Mesothelial cell of epicardium (in vitro differentiated cells): ENCODE results near the gene CSK. TPM values are rescaled to one million over a fixed set of nuclear protein-coding genes. Genes with fewer than 3 reads are reported as not detected.
A peak's percentile ranks its signal among the peaks of the same experiment; 100 is the strongest.

Experiments
- DNase-seq, 2 experiments: peaks; one replicate each; pipeline ENCODE4 v3.0.0; 2021; ENCODE audit warnings: low spot score in 2 of 2; ENCODE audit not compliant: unreplicated experiment in 2 of 2
- H3K27ac Mint-ChIP-seq: 2 replicates; pipeline ENCODE4 v1.8.0; 2021; ENCODE audit warnings: mixed read lengths
- H3K27me3 Mint-ChIP-seq: 2 replicates; pipeline ENCODE4 v1.8.0; 2021; ENCODE audit warnings: low read depth, mixed read lengths
- H3K36me3 Mint-ChIP-seq: 2 replicates; pipeline ENCODE4 v1.8.0; 2021; ENCODE audit warnings: mixed read lengths
- H3K4me1 Mint-ChIP-seq: 2 replicates; pipeline ENCODE4 v1.8.0; 2021; ENCODE audit warnings: mixed read lengths
- H3K4me3 Mint-ChIP-seq: 2 replicates; pipeline ENCODE4 v1.8.0; 2021; ENCODE audit warnings: mild to moderate bottlenecking, moderate library complexity, mixed read lengths
- H3K9me3 Mint-ChIP-seq: 2 replicates; pipeline ENCODE4 v1.8.0; 2021; ENCODE audit warnings: mixed read lengths
- total RNA-seq: library from RNA; stranded (reverse); gene quantifications from 3 replicates; pipeline ENCODE4 v1.2.1, GENCODE V29; 2021
- TF ChIP-seq, protein P1 (sequence below): fragments of 200-600 bp; sonication (generic); IDR thresholded peaks from one replicate; pipeline ENCODE4 v1.5.0; 2021; ENCODE audit warnings: antibody characterized with exemption; ENCODE audit not compliant: unreplicated experiment

CSK gene
- total RNA-seq, 1 donor from 2014 or later = 58.1 TPM

DNA sequence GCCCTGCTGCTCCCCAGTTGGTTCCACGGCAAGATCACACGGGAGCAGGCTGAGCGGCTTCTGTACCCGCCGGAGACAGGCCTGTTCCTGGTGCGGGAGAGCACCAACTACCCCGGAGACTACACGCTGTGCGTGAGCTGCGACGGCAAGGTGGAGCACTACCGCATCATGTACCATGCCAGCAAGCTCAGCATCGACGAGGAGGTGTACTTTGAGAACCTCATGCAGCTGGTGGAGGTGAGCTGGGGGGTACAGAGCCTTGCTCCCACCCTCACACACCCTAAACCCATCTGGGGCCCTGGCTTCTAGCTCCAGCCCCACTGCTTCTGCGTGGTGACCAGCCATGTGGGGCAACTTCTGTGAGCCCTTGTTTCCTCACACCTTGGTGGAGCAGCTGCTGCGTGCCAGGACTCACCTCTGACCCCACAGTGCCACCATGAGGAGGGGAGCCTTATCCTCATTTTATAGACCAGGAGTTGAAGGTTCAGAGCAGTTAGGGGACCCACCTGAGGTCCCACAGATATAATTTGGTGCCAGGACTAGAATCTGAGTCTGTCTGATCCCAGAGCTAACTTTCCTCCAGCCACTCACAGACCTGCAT, 17.5 kb downstream of the CSK start:
- Mint-ChIP-seq H3K4me1 (no peaks in the 10 kb centered on the region), H3K27me3 (no peaks in the 10 kb centered on the region), H3K27ac (peak overlapping the region; percentile 36), H3K4me3 (no peak overlapping the region), H3K36me3 (peaks cover 8% of the 10 kb centered on the region), H3K9me3 (no peaks in the 10 kb centered on the region)
- TF ChIP-seq, protein P1, sequence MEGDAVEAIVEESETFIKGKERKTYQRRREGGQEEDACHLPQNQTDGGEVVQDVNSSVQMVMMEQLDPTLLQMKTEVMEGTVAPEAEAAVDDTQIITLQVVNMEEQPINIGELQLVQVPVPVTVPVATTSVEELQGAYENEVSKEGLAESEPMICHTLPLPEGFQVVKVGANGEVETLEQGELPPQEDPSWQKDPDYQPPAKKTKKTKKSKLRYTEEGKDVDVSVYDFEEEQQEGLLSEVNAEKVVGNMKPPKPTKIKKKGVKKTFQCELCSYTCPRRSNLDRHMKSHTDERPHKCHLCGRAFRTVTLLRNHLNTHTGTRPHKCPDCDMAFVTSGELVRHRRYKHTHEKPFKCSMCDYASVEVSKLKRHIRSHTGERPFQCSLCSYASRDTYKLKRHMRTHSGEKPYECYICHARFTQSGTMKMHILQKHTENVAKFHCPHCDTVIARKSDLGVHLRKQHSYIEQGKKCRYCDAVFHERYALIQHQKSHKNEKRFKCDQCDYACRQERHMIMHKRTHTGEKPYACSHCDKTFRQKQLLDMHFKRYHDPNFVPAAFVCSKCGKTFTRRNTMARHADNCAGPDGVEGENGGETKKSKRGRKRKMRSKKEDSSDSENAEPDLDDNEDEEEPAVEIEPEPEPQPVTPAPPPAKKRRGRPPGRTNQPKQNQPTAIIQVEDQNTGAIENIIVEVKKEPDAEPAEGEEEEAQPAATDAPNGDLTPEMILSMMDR = no peak
- DNase-seq = no peak

DNA sequence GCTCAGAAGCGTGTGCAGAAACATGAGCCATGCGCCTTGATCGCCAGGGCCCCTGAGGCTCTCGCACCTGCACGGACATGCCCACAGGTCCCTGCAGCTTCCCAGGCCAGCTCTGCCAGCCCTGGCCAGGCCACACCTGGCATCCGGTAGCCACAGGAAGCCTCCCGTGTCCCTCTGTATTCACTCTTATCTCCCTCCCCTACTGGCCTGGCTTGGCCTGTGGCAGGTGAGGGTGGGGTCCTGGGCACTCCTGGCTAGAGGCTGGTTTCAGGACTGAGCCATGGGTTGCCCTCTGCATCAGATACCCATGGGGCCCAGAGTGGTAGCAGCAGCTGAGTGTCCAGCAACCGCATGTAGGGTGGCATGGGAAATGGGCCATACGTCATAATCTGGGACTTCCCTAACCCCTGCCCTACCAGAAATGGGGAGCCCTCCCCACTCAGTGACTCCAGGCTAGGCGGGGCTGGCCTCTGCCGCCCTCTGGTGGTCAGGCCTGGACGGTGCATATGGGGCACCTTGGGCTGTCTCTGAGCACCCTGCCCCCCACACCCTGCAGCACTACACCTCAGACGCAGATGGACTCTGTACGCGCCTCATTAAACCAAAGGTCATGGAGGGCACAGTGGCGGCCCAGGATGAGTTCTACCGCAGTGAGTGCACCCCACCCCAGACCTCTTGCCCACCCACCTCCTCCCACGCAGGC, 18.1 kb downstream of the CSK start:
- TF ChIP-seq, protein P1 = peak; percentile 90
- DNase-seq = peak in 1 of 2 experiments; percentile 74

DNA sequence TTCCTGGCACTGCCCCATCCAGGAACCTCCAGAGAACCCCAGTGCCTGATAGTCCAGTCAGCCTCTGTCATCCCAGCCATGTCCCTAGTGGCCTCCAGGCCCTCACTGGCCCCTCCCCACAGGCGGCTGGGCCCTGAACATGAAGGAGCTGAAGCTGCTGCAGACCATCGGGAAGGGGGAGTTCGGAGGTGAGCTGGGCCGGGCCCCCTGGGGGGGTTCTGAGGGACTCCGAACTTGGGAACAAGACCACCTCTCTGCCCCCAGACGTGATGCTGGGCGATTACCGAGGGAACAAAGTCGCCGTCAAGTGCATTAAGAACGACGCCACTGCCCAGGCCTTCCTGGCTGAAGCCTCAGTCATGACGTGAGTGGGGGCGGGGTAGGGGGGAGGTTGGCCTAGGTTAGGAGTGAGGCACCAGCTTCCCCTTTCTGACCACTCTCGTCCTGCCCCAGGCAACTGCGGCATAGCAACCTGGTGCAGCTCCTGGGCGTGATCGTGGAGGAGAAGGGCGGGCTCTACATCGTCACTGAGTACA, 18.7 kb downstream of the CSK start:
- H3K4me1 Mint-ChIP-seq = no peaks in the 10 kb centered on the region
- no peak for DNase-seq
- no peak overlapping the region for H3K27ac Mint-ChIP-seq
- H3K27me3 Mint-ChIP-seq = no peaks in the 10 kb centered on the region
- TF ChIP-seq, protein P1 = no peak
- no peak overlapping the region for H3K4me3 Mint-ChIP-seq
- no peaks in the 10 kb centered on the region for H3K9me3 Mint-ChIP-seq
- H3K36me3 Mint-ChIP-seq = peaks cover 12% of the 10 kb centered on the region

More for the DNA sequence above, 18.1 kb downstream of the CSK start:
- Mint-ChIP-seq H3K4me3 (no peak overlapping the region), H3K36me3 (peaks cover 12% of the 10 kb centered on the region), H3K9me3 (no peaks in the 10 kb centered on the region), H3K27ac (no peak overlapping the region), H3K27me3 (no peaks in the 10 kb centered on the region), H3K4me1 (no peaks in the 10 kb centered on the region)

DNA sequence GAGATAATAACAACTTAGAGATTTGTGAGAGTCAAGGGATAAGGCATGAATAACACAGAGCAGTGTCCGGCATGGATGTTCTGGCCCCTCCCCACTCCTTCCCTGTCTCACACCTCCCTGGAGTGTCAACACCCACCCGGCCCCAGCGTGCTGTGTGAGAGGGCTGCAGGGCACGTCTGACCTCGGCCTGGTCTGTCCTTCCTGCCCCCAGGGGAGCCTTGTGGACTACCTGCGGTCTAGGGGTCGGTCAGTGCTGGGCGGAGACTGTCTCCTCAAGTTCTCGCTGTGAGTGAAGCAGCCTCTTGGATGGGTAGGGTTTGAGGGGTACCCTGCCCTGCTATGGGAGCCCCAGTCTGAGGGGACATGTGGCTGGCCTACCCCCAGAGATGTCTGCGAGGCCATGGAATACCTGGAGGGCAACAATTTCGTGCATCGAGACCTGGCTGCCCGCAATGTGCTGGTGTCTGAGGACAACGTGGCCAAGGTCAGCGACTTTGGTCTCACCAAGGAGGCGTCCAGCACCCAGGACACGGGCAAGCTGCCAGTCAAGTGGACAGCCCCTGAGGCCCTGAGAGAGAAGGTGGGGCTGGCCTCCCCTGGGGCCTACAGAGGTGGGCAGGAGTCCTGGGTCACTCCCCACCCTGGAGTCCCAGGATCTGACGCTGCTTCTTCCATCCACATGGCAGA, 19.6 kb downstream of the CSK start:
- TF ChIP-seq, protein P1 = no peak
- no peak for DNase-seq
- Mint-ChIP-seq H3K4me1 (no peaks in the 10 kb centered on the region), H3K27me3 (no peaks in the 10 kb centered on the region), H3K4me3 (no peak overlapping the region), H3K36me3 (peaks cover 12% of the 10 kb centered on the region), H3K27ac (no peak overlapping the region), H3K9me3 (no peaks in the 10 kb centered on the region)

GRCh38 chr15:74802290-74802689, 20.4 kb downstream of the CSK start:
- H3K27me3 Mint-ChIP-seq = no peaks in the 10 kb centered on the region
- H3K4me1 Mint-ChIP-seq = no peaks in the 10 kb centered on the region
- TF ChIP-seq, protein P1 = no peak
- no peak overlapping the region for H3K4me3 Mint-ChIP-seq
- H3K9me3 Mint-ChIP-seq = no peaks in the 10 kb centered on the region
- H3K36me3 Mint-ChIP-seq = peaks cover 12% of the 10 kb centered on the region
- no peak for DNase-seq
- H3K27ac Mint-ChIP-seq = no peak overlapping the region
